ENCODE data around the gene GOLM1.
A peak's percentile ranks its signal among the peaks of the same experiment; 100 is the strongest.

The GOLM1 gene

DNA sequence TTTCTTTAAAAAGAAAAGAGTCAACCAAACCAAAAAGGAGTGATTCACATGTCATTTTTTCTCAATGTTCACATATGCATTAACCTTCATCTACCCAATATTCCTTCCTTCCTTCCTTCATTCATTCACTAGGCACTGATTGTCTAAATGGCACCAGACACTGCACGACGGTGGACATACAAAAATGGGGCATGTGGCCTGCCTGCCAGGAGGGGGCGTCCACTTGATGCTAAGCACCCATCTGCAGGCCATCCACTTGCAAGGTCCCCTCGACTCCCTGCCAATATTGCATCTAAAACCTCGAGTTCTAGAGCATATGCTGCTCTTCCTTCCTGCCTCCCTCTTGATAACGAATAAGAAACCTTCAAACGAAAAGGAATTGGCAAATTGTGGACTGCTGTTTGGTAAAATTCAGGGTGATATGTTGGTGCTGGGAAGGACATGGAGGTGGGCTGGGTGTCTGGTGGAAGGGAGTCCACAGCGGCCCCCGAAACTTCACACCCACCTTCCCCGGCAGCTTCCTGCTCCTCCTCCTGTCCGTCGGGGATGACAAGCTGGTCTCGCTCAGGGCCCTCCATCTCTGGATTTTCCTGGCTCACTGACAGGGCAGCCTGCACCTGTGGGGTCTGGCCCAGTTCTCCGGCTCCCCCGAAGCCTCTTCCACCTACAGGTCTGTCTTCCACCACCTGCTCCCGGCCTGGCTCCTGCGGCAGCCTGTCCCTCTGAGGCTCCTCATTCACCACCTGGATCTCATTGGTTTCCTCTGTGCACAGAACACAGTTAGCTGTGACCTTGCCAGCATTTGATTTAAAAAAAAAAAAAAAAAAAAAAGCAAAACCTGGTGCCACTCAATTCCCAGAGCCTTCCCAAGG lies 64.3 kb downstream of the GOLM1 start:
- ChIA-PET CTCF (interaction anchor here (1.3 kb wide), 1 partner anchor 43 kb away, joined by 4 read pairs; no protein-coding TSS in a partner anchor), POLR2A (interaction anchor here (0.6 kb wide), 1 partner anchor 379 kb away, joined by 3 read pairs; no protein-coding TSS in a partner anchor)

DNA sequence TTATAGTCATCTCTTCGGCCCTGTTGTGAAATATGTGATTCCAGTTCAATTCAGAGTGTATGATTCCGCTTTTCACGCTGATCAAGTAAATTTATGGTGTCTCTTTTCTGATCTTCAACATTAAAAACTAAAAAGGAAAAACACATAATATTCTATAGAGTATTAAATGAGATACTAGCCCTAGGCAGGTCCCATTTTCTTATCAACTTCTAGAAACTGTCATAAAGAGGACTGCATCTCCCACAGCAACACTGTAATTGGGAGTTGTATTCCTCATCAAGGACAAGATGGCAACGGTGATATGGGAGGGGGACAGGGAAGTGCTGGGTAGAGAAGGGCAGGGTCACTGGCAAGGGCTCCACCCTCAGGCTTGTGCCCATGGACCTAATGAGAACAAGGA lies 71.6 kb downstream of the GOLM1 start:
- Histone ChIP-seq H3K4me3 (ENCODE audit: low read depth, low read length) (no peak overlapping the region), H3K9me3 (ENCODE audit: control insufficient read depth, insufficient read depth, low read depth, low read length) (no peaks in the 10 kb centered on the region), H3K4me1 (ENCODE audit: control insufficient read depth, insufficient read depth, low read length) (no peaks in the 10 kb centered on the region), H3K27ac (ENCODE audit: extremely low read depth, low read depth, low read length) (no peak overlapping the region), H3K36me3 (ENCODE audit: control insufficient read depth in 2 of 2, insufficient read depth in 1 of 2, low read length in 2 of 2) (peaks cover 12 to 81% of the 10 kb centered on the region in 2 experiments; a peak in 2 of 3 replicates)
- POLR2A ChIA-PET, result no interaction called here
- CTCF ChIA-PET, result no interaction called here
- TF ChIP-seq ZNF664 (tag by site-specific recombination; IDR thresholded peaks at IDR 0.05), result peak; percentile 95
- no peak for TF ChIP-seq ZNF433 (tag by site-specific recombination; IDR thresholded peaks at IDR 0.05; ENCODE audit: low read depth)
- TF ChIP-seq, protein P1, sequence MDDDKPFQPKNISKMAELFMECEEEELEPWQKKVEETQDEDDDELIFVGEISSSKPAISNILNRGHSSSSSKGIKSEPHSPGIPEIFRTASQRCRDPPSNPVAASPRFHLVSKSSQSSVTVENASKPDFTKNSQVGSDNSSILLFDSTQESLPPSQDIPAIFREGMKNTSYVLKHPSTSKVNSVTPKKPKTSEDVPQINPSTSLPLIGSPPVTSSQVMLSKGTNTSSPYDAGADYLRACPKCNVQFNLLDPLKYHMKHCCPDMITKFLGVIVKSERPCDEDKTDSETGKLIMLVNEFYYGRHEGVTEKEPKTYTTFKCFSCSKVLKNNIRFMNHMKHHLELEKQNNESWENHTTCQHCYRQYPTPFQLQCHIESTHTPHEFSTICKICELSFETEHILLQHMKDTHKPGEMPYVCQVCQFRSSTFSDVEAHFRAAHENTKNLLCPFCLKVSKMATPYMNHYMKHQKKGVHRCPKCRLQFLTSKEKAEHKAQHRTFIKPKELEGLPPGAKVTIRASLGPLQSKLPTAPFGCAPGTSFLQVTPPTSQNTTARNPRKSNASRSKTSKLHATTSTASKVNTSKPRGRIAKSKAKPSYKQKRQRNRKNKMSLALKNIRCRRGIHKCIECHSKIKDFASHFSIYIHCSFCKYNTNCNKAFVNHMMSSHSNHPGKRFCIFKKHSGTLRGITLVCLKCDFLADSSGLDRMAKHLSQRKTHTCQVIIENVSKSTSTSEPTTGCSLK (tag by site-specific recombination; IDR thresholded peaks at IDR 0.05), result no peak

More for the DNA sequence above, 64.3 kb downstream of the GOLM1 start:
- H3K36me3 ChIP-seq (ENCODE audit: control insufficient read depth in 2 of 2, insufficient read depth in 1 of 2, low read length in 2 of 2), result peaks cover 19 to 71% of the 10 kb centered on the region in 2 experiments
- H3K27ac ChIP-seq (ENCODE audit: extremely low read depth, low read depth, low read length), result no peak overlapping the region
- H3K4me3 ChIP-seq (ENCODE audit: low read depth, low read length), result no peak overlapping the region
- H3K9me3 ChIP-seq (ENCODE audit: control insufficient read depth, insufficient read depth, low read depth, low read length), result no peaks in the 10 kb centered on the region
- H3K4me1 ChIP-seq (ENCODE audit: control insufficient read depth, insufficient read depth, low read length), result no peaks in the 10 kb centered on the region
- TF ChIP-seq, protein P2, sequence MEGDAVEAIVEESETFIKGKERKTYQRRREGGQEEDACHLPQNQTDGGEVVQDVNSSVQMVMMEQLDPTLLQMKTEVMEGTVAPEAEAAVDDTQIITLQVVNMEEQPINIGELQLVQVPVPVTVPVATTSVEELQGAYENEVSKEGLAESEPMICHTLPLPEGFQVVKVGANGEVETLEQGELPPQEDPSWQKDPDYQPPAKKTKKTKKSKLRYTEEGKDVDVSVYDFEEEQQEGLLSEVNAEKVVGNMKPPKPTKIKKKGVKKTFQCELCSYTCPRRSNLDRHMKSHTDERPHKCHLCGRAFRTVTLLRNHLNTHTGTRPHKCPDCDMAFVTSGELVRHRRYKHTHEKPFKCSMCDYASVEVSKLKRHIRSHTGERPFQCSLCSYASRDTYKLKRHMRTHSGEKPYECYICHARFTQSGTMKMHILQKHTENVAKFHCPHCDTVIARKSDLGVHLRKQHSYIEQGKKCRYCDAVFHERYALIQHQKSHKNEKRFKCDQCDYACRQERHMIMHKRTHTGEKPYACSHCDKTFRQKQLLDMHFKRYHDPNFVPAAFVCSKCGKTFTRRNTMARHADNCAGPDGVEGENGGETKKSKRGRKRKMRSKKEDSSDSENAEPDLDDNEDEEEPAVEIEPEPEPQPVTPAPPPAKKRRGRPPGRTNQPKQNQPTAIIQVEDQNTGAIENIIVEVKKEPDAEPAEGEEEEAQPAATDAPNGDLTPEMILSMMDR (tag by site-specific recombination; IDR thresholded peaks at IDR 0.05), result peak; percentile 76
- TF ChIP-seq ZNF24 (tag by site-specific recombination; IDR thresholded peaks at IDR 0.05), result peak; percentile 40; the same call in 1 of the 2 replicates
- TF ChIP-seq ZNF654 (tag by site-specific recombination; IDR thresholded peaks at IDR 0.05; ENCODE audit: low read depth), result peak; percentile 55
- TF ChIP-seq ZNF169 (tag by site-specific recombination; IDR thresholded peaks at IDR 0.05), result no peak

DNA sequence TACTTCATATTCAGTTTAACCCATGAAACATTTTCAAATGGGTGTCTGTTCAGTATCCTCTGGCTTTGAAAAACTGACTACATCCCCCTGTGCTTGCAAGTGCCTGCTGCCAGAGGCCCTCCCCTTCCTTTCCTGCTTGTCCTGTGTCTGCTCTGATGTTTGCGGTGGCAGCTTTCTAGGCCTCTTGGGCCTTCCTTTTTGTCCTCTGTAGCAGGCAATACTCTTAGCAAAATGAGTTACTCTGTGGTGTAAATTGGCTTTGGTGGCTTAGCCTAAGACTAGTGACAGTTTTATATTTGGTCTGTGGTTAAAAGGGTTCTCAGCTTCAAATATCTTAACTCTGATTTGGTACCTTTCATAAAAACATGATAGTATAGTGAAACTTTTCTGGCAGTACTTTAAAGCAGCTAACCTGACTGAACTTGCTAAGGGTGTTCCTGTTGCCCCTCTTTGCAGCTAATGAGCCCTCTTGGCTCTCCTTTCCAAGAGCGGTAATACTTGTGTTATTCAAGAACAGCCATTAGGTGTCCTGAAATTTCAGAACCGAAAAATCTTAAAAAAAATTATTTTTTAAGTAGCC lies 76.6 kb downstream of the GOLM1 start:
- Histone ChIP-seq H3K27ac (ENCODE audit: extremely low read depth, low read depth, low read length) (no peak overlapping the region), H3K4me1 (ENCODE audit: control insufficient read depth, insufficient read depth, low read length) (no peaks in the 10 kb centered on the region), H3K9me3 (ENCODE audit: control insufficient read depth, insufficient read depth, low read depth, low read length) (no peaks in the 10 kb centered on the region), H3K36me3 (ENCODE audit: control insufficient read depth in 2 of 2, insufficient read depth in 1 of 2, low read length in 2 of 2) (peaks cover 14 to 81% of the 10 kb centered on the region in 2 experiments), H3K4me3 (ENCODE audit: low read depth, low read length) (no peak overlapping the region)
- ChIA-PET CTCF (interaction anchor here (0.6 to 0.8 kb wide), 3 partner anchors 34 to 156 kb away, joined by 3 to 8 read pairs (median 4); partner anchors contain the start of gene NAA35), POLR2A (no interaction called here)
- TF ChIP-seq TCF7L2 (IDR thresholded peaks at IDR 0.05; ENCODE audit: borderline replicate concordance, low read depth, low read length) (no peak), ZNF169 (tag by site-specific recombination; IDR thresholded peaks at IDR 0.05) (no peak), KLF9 (tag by site-specific recombination; IDR thresholded peaks at IDR 0.05; ENCODE audit: low read depth) (no peak), ZNF146 (tag by site-specific recombination; IDR thresholded peaks at IDR 0.05) (no peak), BCL11A (tag by site-specific recombination; IDR thresholded peaks at IDR 0.05; ENCODE audit: low read depth) (no peak), ZNF175 (tag by site-specific recombination; IDR thresholded peaks at IDR 0.05) (no peak)
- TF ChIP-seq, protein P3, sequence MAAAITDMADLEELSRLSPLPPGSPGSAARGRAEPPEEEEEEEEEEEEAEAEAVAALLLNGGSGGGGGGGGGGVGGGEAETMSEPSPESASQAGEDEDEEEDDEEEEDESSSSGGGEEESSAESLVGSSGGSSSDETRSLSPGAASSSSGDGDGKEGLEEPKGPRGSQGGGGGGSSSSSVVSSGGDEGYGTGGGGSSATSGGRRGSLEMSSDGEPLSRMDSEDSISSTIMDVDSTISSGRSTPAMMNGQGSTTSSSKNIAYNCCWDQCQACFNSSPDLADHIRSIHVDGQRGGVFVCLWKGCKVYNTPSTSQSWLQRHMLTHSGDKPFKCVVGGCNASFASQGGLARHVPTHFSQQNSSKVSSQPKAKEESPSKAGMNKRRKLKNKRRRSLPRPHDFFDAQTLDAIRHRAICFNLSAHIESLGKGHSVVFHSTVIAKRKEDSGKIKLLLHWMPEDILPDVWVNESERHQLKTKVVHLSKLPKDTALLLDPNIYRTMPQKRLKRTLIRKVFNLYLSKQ (tag by site-specific recombination; IDR thresholded peaks at IDR 0.05; ENCODE audit: borderline replicate concordance), result no peak
- TF ChIP-seq, protein P4, sequence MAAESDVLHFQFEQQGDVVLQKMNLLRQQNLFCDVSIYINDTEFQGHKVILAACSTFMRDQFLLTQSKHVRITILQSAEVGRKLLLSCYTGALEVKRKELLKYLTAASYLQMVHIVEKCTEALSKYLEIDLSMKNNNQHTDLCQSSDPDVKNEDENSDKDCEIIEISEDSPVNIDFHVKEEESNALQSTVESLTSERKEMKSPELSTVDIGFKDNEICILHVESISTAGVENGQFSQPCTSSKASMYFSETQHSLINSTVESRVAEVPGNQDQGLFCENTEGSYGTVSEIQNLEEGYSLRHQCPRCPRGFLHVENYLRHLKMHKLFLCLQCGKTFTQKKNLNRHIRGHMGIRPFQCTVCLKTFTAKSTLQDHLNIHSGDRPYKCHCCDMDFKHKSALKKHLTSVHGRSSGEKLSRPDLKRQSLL (tag by site-specific recombination; IDR thresholded peaks at IDR 0.05), result no peak
- TF ChIP-seq, protein P5, sequence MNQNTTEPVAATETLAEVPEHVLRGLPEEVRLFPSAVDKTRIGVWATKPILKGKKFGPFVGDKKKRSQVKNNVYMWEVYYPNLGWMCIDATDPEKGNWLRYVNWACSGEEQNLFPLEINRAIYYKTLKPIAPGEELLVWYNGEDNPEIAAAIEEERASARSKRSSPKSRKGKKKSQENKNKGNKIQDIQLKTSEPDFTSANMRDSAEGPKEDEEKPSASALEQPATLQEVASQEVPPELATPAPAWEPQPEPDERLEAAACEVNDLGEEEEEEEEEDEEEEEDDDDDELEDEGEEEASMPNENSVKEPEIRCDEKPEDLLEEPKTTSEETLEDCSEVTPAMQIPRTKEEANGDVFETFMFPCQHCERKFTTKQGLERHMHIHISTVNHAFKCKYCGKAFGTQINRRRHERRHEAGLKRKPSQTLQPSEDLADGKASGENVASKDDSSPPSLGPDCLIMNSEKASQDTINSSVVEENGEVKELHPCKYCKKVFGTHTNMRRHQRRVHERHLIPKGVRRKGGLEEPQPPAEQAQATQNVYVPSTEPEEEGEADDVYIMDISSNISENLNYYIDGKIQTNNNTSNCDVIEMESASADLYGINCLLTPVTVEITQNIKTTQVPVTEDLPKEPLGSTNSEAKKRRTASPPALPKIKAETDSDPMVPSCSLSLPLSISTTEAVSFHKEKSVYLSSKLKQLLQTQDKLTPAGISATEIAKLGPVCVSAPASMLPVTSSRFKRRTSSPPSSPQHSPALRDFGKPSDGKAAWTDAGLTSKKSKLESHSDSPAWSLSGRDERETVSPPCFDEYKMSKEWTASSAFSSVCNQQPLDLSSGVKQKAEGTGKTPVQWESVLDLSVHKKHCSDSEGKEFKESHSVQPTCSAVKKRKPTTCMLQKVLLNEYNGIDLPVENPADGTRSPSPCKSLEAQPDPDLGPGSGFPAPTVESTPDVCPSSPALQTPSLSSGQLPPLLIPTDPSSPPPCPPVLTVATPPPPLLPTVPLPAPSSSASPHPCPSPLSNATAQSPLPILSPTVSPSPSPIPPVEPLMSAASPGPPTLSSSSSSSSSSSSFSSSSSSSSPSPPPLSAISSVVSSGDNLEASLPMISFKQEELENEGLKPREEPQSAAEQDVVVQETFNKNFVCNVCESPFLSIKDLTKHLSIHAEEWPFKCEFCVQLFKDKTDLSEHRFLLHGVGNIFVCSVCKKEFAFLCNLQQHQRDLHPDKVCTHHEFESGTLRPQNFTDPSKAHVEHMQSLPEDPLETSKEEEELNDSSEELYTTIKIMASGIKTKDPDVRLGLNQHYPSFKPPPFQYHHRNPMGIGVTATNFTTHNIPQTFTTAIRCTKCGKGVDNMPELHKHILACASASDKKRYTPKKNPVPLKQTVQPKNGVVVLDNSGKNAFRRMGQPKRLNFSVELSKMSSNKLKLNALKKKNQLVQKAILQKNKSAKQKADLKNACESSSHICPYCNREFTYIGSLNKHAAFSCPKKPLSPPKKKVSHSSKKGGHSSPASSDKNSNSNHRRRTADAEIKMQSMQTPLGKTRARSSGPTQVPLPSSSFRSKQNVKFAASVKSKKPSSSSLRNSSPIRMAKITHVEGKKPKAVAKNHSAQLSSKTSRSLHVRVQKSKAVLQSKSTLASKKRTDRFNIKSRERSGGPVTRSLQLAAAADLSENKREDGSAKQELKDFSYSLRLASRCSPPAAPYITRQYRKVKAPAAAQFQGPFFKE (tag by site-specific recombination; IDR thresholded peaks at IDR 0.05; ENCODE audit: borderline replicate concordance), result no peak

Data from HEK293 (cell line).